ENCODE measurements around the gene DPPA5.
"Not testable (repeated sequence)": the region's sequence is repeated elsewhere in the genome, so short reads cannot be mapped to it uniquely, and the experiment has no call there.

The DPPA5 gene

GRCh38 chr6:73353636-73354593 is at the start of gene DPPA5:
DPPA5 (minus strand) TSS chr6:73354276; CDS start chr6:73354225, 51 bp downstream.
- DNase-seq, result no peak

- DNase-seq, result no peak
These were observed 46.6 kb upstream of the DPPA5 start for GRCh38 chr6:73400656-73401055.

GRCh38 chr6:73395875-73396274 is 41.8 kb upstream of the DPPA5 start:
- DNase-seq, result no peak

- peak; percentile 54 for DNase-seq
These were observed 40.7 kb upstream of the DPPA5 start, which contains the start of gene DDX43 for GRCh38 chr6:73394577-73395354. DDX43 (plus strand) TSS chr6:73394828; CDS start chr6:73394906, 78 bp downstream.

- DNase-seq, result no peak
These were observed 39.2 kb upstream of the DPPA5 start for GRCh38 chr6:73393278-73393677.

GRCh38 chr6:73392188-73392587 is 38.1 kb upstream of the DPPA5 start:
- DNase-seq, result not testable (repeated sequence)

- DNase-seq, result no peak
These were observed 37.6 kb upstream of the DPPA5 start for GRCh38 chr6:73391675-73392074.

- DNase-seq, result no peak
These were observed 35.8 kb upstream of the DPPA5 start for GRCh38 chr6:73389854-73390253.

- peak; percentile 81 for DNase-seq
These were observed 34.9 kb upstream of the DPPA5 start for GRCh38 chr6:73388800-73389512.

- no peak for DNase-seq
These were observed 34.3 kb upstream of the DPPA5 start for GRCh38 chr6:73388433-73388799.

GRCh38 chr6:73382462-73383113 is 28.5 kb upstream of the DPPA5 start:
- no peak for DNase-seq

GRCh38 chr6:73381531-73381930 is 27.5 kb upstream of the DPPA5 start:
- DNase-seq, result not testable (repeated sequence)

GRCh38 chr6:73377225-73377624 is 23.1 kb upstream of the DPPA5 start:
- no peak for DNase-seq

GRCh38 chr6:73375216-73375615 is 21.1 kb upstream of the DPPA5 start:
- no peak for DNase-seq

GRCh38 chr6:73372516-73372915 is 18.4 kb upstream of the DPPA5 start:
- DNase-seq, result no peak

- no peak for DNase-seq
These were observed 17.9 kb upstream of the DPPA5 start for GRCh38 chr6:73371984-73372383.

- no peak for DNase-seq
These were observed 15.5 kb upstream of the DPPA5 start, which contains the start of gene OOEP for GRCh38 chr6:73369563-73369962. OOEP (minus strand) TSS chr6:73369897; CDS start chr6:73369792, 105 bp downstream.

- no peak for DNase-seq
These were observed 15.1 kb upstream of the DPPA5 start for GRCh38 chr6:73369157-73369556.

GRCh38 chr6:73368675-73369074 is 14.6 kb upstream of the DPPA5 start:
- DNase-seq, result no peak

GRCh38 chr6:73367761-73368355 is 13.8 kb upstream of the DPPA5 start:
- DNase-seq, result no peak

GRCh38 chr6:73364549-73364948 is 10.5 kb upstream of the DPPA5 start:
- DNase-seq, result no peak

- no peak for DNase-seq
These were observed 10.0 kb upstream of the DPPA5 start for GRCh38 chr6:73364121-73364520.

Measured in hematopoietic multipotent progenitor cell treated with erythropoietin and hydrocortisone succinate and interleukin-3 and kit ligand, for 6 days (in vitro differentiated cells).